HL-60 (cell line): ENCODE data around the gene RTL9.

Source experiments
- DNase-seq, 2 experiments: peaks; one replicate each; pipeline ENCODE4 v3.0.0-alpha.2; 2010 to 2020; ENCODE audit warnings: low read depth in 1 of 2, low spot score in 1 of 2
- H3K27ac ChIP-seq: fragments of 250-450 bp; sonication (Bioruptor Pico); replicated peaks from 2 replicates; pipeline ENCODE4 v1.5.1; 2020; ENCODE audit warnings: mild to moderate bottlenecking, moderate library complexity
- H3K27me3 ChIP-seq: fragments of 250-450 bp; sonication (Bioruptor Pico); 2 replicates; pipeline ENCODE4 v1.5.1; 2021; ENCODE audit warnings: mild to moderate bottlenecking, moderate library complexity; ENCODE audit not compliant: insufficient read depth, poor library complexity, severe bottlenecking
- H3K4me3 ChIP-seq: replicated peaks from 2 replicates; pipeline ENCODE4 v1.5.1; 2011; ENCODE audit warnings: mild to moderate bottlenecking, control low read depth, low read length; ENCODE audit not compliant: insufficient read depth
- CTCF ChIP-seq: IDR thresholded peaks from one replicate; pipeline ENCODE4 v1.5.1; 2011; ENCODE audit warnings: low read length, control low read depth, inconsistent platforms; ENCODE audit not compliant: insufficient read depth
- GABPA ChIP-seq: IDR thresholded peaks from 2 replicates; pipeline ENCODE4 v1.6.1; 2012; ENCODE audit warnings: low read depth
- POLR2AphosphoS5 ChIP-seq: IDR thresholded peaks from 2 replicates; pipeline ENCODE4 v1.6.1; 2012; ENCODE audit warnings: low read depth
- REST ChIP-seq: IDR thresholded peaks from 2 replicates; pipeline ENCODE4 v1.6.1; 2012; ENCODE audit warnings: low read depth; ENCODE audit not compliant: insufficient replicate concordance
- SPI1 ChIP-seq: IDR thresholded peaks from 2 replicates; pipeline ENCODE4 v1.6.1; 2012; ENCODE audit warnings: low read depth, mild to moderate bottlenecking, borderline replicate concordance

RTL9 gene

GRCh38 chrX:110317061-110317819 lies 41.4 kb upstream of the RTL9 start:
- TF ChIP-seq GABPA (no peak), POLR2AphosphoS5 (no peak), SPI1 (no peak), REST (no peak), CTCF (no peak)
- peak in 1 of 2 experiments; percentile 3 for DNase-seq
- peak overlapping the region; percentile 90 for H3K27ac ChIP-seq
- peak overlapping the region; percentile 79 for H3K4me3 ChIP-seq
- H3K27me3 ChIP-seq: no peaks in the 10 kb centered on the region

GRCh38 chrX:110317820-110318663 lies 40.6 kb upstream of the RTL9 start, which contains the start of gene AMMECR1:
Gene AMMECR1 (minus strand): TSS chrX:110318085. CDS start chrX:110318071, 14 bp downstream.
- peak within 1 kb of the TSS; percentile 90 for H3K27ac ChIP-seq
- peak; percentile 46 to 70 for DNase-seq
- TF ChIP-seq POLR2AphosphoS5 (peak; percentile 74), GABPA (no peak), CTCF (no peak), SPI1 (no peak), REST (no peak)

GRCh38 chrX:110318664-110318968 lies 40.0 kb upstream of the RTL9 start:
- no peak for DNase-seq
- peak overlapping the region; percentile 35 for H3K4me3 ChIP-seq
- peak overlapping the region; percentile 69 for H3K27ac ChIP-seq
- no peaks in the 10 kb centered on the region for H3K27me3 ChIP-seq
- no peak for TF ChIP-seq POLR2AphosphoS5
- no peak for TF ChIP-seq REST
- no peak for TF ChIP-seq CTCF

More at GRCh38 chrX:110317820-110318663, 40.6 kb upstream of the RTL9 start, which contains the start of gene AMMECR1:
- H3K4me3 ChIP-seq: peak within 1 kb of the TSS; percentile 79
- H3K27me3 ChIP-seq: no peaks in the 10 kb centered on the region
